Fibroblast of mammary gland (primary cell): ENCODE results near the gene RBFA.
A peak's percentile ranks its signal among the peaks of the same experiment; 100 is the strongest.

ENCODE experiments used
- DNase-seq: peaks from one replicate; pipeline ENCODE4 v3.0.0-alpha.2; 2010; ENCODE audit warnings: low read depth
- H3K4me3 ChIP-seq: 2 replicates; pipeline ENCODE4 v1.5.1; 2011; ENCODE audit warnings: low read depth, mild to moderate bottlenecking, low read length, moderate library complexity; ENCODE audit not compliant: control insufficient read depth
- CTCF ChIP-seq: conservative IDR thresholded peaks from 2 replicates; pipeline ENCODE4 v1.5.1; 2011; ENCODE audit warnings: low read depth, low read length, inconsistent platforms; ENCODE audit not compliant: control insufficient read depth, insufficient read depth

Gene RBFA

GRCh38 chr18:80034068-80034851 is at the start of gene RBFA:
RBFA (plus strand) TSS chr18:80034434; CDS start chr18:80034496, 62 bp downstream.
- peak; percentile 96 for DNase-seq
- TF ChIP-seq CTCF: no peak
- H3K4me3 ChIP-seq: peak within 1 kb of the TSS; percentile 94

GRCh38 chr18:79985172-79985571 is 49.1 kb upstream of the RBFA start:
- no peak for DNase-seq
- no peak for TF ChIP-seq CTCF
- H3K4me3 ChIP-seq: no peak overlapping the region

GRCh38 chr18:79986726-79987125 is 47.5 kb upstream of the RBFA start:
- no peak for DNase-seq
- peak overlapping the region; percentile 74 for H3K4me3 ChIP-seq
- TF ChIP-seq CTCF: no peak

GRCh38 chr18:79987566-79987965 is 46.7 kb upstream of the RBFA start:
- DNase-seq: peak; percentile 43
- TF ChIP-seq CTCF: no peak
- peak overlapping the region; percentile 74 for H3K4me3 ChIP-seq

- peak; percentile 39 for DNase-seq
- H3K4me3 ChIP-seq: peak overlapping the region; percentile 74
- no peak for TF ChIP-seq CTCF
Measured at GRCh38 chr18:79988071-79988450, 46.2 kb upstream of the RBFA start.

GRCh38 chr18:79988451-79989194 is 45.6 kb upstream of the RBFA start, which contains the start of gene TXNL4A:
TXNL4A (minus strand) TSS chr18:79988563; CDS start chr18:79988392, 171 bp downstream.
- DNase-seq: peak; percentile 86
- peak within 1 kb of the TSS; percentile 74 for H3K4me3 ChIP-seq
- TF ChIP-seq CTCF: no peak

GRCh38 chr18:79989195-79989497 is 45.1 kb upstream of the RBFA start:
- no peak for DNase-seq
- peak overlapping the region; percentile 74 for H3K4me3 ChIP-seq
- TF ChIP-seq CTCF: no peak
